ENCODE data around the gene RAB15. TPM values are rescaled to one million over a fixed set of nuclear protein-coding genes. Genes with fewer than 3 reads are reported as not detected.

RAB15 gene
- polyA plus RNA-seq, 1 donor (not counting 4 experiments of a cell fraction or from before 2014, with no cell fraction given) = 2.1 TPM

DNA sequence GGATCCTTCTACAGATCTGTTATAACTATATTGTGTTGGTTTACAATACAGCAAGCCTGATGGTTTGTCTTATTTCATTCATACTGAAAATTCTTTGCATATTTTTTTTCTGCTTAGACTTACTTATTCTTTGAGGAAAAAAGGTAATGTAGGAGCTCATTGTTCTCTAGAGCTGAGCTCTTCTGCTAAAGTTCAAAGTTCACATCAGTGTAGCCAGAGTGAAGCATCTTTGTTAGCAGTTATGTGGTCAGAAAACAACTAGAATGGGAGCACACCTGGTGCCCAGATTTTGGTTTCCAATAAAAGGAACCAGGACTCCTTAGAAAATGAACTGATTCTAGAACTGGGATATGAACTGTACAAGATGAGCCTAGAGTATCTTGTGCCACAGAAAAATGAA is 39.9 kb downstream of the RAB15 start:
- DNase-seq (ENCODE audit: low read depth, low spot score) = no peak
- no peak for FAIRE-seq
- peaks cover 8 to 25% of the 10 kb centered on the region in 2 experiments for H3K36me3 ChIP-seq (ENCODE audit: control insufficient read depth in 2 of 2, extremely low read depth in 1 of 2, insufficient read depth in 2 of 2, low read length in 2 of 2)
- H3K9me3 ChIP-seq (ENCODE audit: control insufficient read depth, low read depth, low read length) = no peaks in the 10 kb centered on the region
- H2AFZ ChIP-seq (ENCODE audit: control insufficient read depth, low read length) = no peak overlapping the region
- no peak overlapping the region for H3K4me2 ChIP-seq (ENCODE audit: control insufficient read depth, extremely low read depth, insufficient read depth, low read depth, low read length)
- H3K79me2 ChIP-seq (ENCODE audit: control insufficient read depth, insufficient read depth, low read length) = no peaks in the 10 kb centered on the region
- no peak overlapping the region for H3K27ac ChIP-seq (ENCODE audit: control insufficient read depth, insufficient read depth, low read length)
- no peaks in the 10 kb centered on the region for H3K27me3 ChIP-seq (ENCODE audit: control insufficient read depth, extremely low read depth, insufficient read depth, low read length)
- no peak overlapping the region for H3K4me3 ChIP-seq (ENCODE audit: control insufficient read depth in 2 of 3, extremely low read depth in 1 of 3, insufficient read depth in 2 of 3, low read depth in 1 of 3, low read length in 3 of 3)
- H3K9ac ChIP-seq (ENCODE audit: control insufficient read depth, extremely low read depth, insufficient read depth, low read length) = no peak overlapping the region
- dilution Hi-C loops (cut with MboI; ENCODE audit: extremely low pct_ligation_motif_present, low sequenced_read_pairs) = no loop called here
- TF ChIP-seq CTCF (optimal IDR thresholded peaks at IDR 0.05 in 1 of 3, IDR thresholded peaks at IDR 0.05 in 1 of 3, conservative IDR thresholded peaks at IDR 0.05 in 1 of 3; ENCODE audit: extremely low read depth in 1 of 3, insufficient read depth in 2 of 3, low read length in 3 of 3) (no peak), EZH2 (IDR thresholded peaks at IDR 0.05; ENCODE audit: low read length) (no peak)
- H3K4me1 ChIP-seq (ENCODE audit: control insufficient read depth, extremely low read depth, insufficient read depth, low read length) = no peaks in the 10 kb centered on the region
- no peaks in the 10 kb centered on the region for H3K9me1 ChIP-seq (ENCODE audit: control insufficient read depth, extremely low read depth, insufficient read depth, low read length)
- H4K20me1 ChIP-seq (ENCODE audit: control insufficient read depth, extremely low read depth, insufficient read depth, low read length) = no peaks in the 10 kb centered on the region

- H3K4me3 ChIP-seq (ENCODE audit: control insufficient read depth in 2 of 3, extremely low read depth in 1 of 3, insufficient read depth in 2 of 3, low read depth in 1 of 3, low read length in 3 of 3) = no peak overlapping the region
- no peak for TF ChIP-seq CTCF (optimal IDR thresholded peaks at IDR 0.05 in 1 of 3, IDR thresholded peaks at IDR 0.05 in 1 of 3, conservative IDR thresholded peaks at IDR 0.05 in 1 of 3; ENCODE audit: extremely low read depth in 1 of 3, insufficient read depth in 2 of 3, low read length in 3 of 3)
- TF ChIP-seq EZH2 (IDR thresholded peaks at IDR 0.05; ENCODE audit: low read length) = no peak
- H3K27ac ChIP-seq (ENCODE audit: control insufficient read depth, insufficient read depth, low read length) = no peak overlapping the region
- FAIRE-seq (no peak), DNase-seq (ENCODE audit: low read depth, low spot score) (no peak)
- dilution Hi-C loops (cut with MboI; ENCODE audit: extremely low pct_ligation_motif_present, low sequenced_read_pairs) = no loop called here
- no peak overlapping the region for H3K9ac ChIP-seq (ENCODE audit: control insufficient read depth, extremely low read depth, insufficient read depth, low read length)
- H2AFZ ChIP-seq (ENCODE audit: control insufficient read depth, low read length) = no peak overlapping the region
- H3K79me2 ChIP-seq (ENCODE audit: control insufficient read depth, insufficient read depth, low read length) = no peaks in the 10 kb centered on the region
- no peaks in the 10 kb centered on the region for H3K27me3 ChIP-seq (ENCODE audit: control insufficient read depth, extremely low read depth, insufficient read depth, low read length)
- no peaks in the 10 kb centered on the region for H3K9me1 ChIP-seq (ENCODE audit: control insufficient read depth, extremely low read depth, insufficient read depth, low read length)
- H3K9me3 ChIP-seq (ENCODE audit: control insufficient read depth, low read depth, low read length) = no peaks in the 10 kb centered on the region
- no peaks in the 10 kb centered on the region for H3K4me1 ChIP-seq (ENCODE audit: control insufficient read depth, extremely low read depth, insufficient read depth, low read length)
- peaks cover 8 to 32% of the 10 kb centered on the region in 2 experiments for H3K36me3 ChIP-seq (ENCODE audit: control insufficient read depth in 2 of 2, extremely low read depth in 1 of 2, insufficient read depth in 2 of 2, low read length in 2 of 2)
- H3K4me2 ChIP-seq (ENCODE audit: control insufficient read depth, extremely low read depth, insufficient read depth, low read depth, low read length) = no peak overlapping the region
- no peaks in the 10 kb centered on the region for H4K20me1 ChIP-seq (ENCODE audit: control insufficient read depth, extremely low read depth, insufficient read depth, low read length)
Observed at GRCh38 chr14:64931123-64931522, 41.0 kb downstream of the RAB15 start.

All from keratinocyte (primary cell).